NCI-H1694 (cell line): ENCODE results near the gene ITFG1.
"Not testable (repeated sequence)": the region's sequence is repeated elsewhere in the genome, so short reads cannot be mapped to it uniquely, and the experiment has no call there.

Source experiments
- DNase-seq: peaks from one replicate; lab custom pipeline; 2025; lab: John Stamatoyannopoulos, UW

Gene ITFG1

GRCh38 chr16:47236716-47237115 lies 224.1 kb downstream of the ITFG1 start:
- no peak for DNase-seq

GRCh38 chr16:47230296-47230695 lies 230.6 kb downstream of the ITFG1 start:
- DNase-seq = no peak

- no peak for DNase-seq
Measured at GRCh38 chr16:47229053-47230050, 231.5 kb downstream of the ITFG1 start.

GRCh38 chr16:47228241-47228640 lies 232.6 kb downstream of the ITFG1 start:
- DNase-seq = no peak

GRCh38 chr16:47213761-47214440 lies 247.0 kb downstream of the ITFG1 start:
- DNase-seq = no peak

GRCh38 chr16:47211218-47211617 lies 249.6 kb downstream of the ITFG1 start:
- DNase-seq = no peak

GRCh38 chr16:47204736-47205504 lies 255.9 kb downstream of the ITFG1 start:
- DNase-seq = no peak

- DNase-seq = not testable (repeated sequence)
Measured at GRCh38 chr16:47203433-47203832, 257.4 kb downstream of the ITFG1 start.

GRCh38 chr16:47198180-47198575 lies 262.7 kb downstream of the ITFG1 start:
- DNase-seq = no peak

GRCh38 chr16:47197536-47198179 lies 263.2 kb downstream of the ITFG1 start:
- no peak for DNase-seq

GRCh38 chr16:47196457-47196856 lies 264.4 kb downstream of the ITFG1 start:
- no peak for DNase-seq

- DNase-seq = no peak
Measured at GRCh38 chr16:47182318-47182717, 278.5 kb downstream of the ITFG1 start.

GRCh38 chr16:47181066-47181465 lies 279.8 kb downstream of the ITFG1 start:
- DNase-seq = not testable (repeated sequence)

- no peak for DNase-seq
Measured at GRCh38 chr16:47180073-47180472, 280.8 kb downstream of the ITFG1 start.

- DNase-seq = no peak
Measured at GRCh38 chr16:47175152-47175551, 285.7 kb downstream of the ITFG1 start.

- DNase-seq = no peak
Measured at GRCh38 chr16:47162670-47163420, 298.0 kb downstream of the ITFG1 start.

GRCh38 chr16:47161464-47161863 lies 299.4 kb downstream of the ITFG1 start:
- DNase-seq = no peak

- DNase-seq = no peak
Measured at GRCh38 chr16:47160422-47160821, 300.4 kb downstream of the ITFG1 start.

- no peak for DNase-seq
Measured at GRCh38 chr16:47158992-47159391, 301.9 kb downstream of the ITFG1 start.

- no peak for DNase-seq
Measured at GRCh38 chr16:47156680-47157215, 304.1 kb downstream of the ITFG1 start.

GRCh38 chr16:47152501-47152900 lies 308.4 kb downstream of the ITFG1 start:
- DNase-seq = not testable (repeated sequence)
